Left colon (tissue), 2 donors: ENCODE results near the gene CD8B. TPM values are rescaled to one million over a fixed set of nuclear protein-coding genes. Genes with fewer than 3 reads are reported as not detected.

Experiments used
- ATAC-seq: fragments of 200-7000 bp; cut with Tn5 transposase; one replicate; pipeline ENCODE4 v1.9.1; 2020; ENCODE audit warnings: mild to moderate bottlenecking, moderate library complexity
- DNase-seq, 2 donors: peaks; one replicate each; pipeline ENCODE4 v3.0.0-alpha.2; 2020
- intact Hi-C, 2 donors: fragments of 100-400 bp; cut with DNase I in 1 of 2; cut with micrococcal nuclease in 1 of 2; formaldehyde crosslinking; loops; one replicate each; pipeline versions ENCODE4 v1.11.2 to v1.14.0; 2022; cut with DNase I, micrococcal nuclease
- total RNA-seq, 2 donors: library from RNA; stranded (reverse); fragmentation: NEBNext Ultra II Directional; extraction: Animal tissue kit (Norgen Biotek cat#: 25700); gene quantifications; one replicate each; pipeline ENCODE4 v1.2.1, GENCODE V29; 2021
- donor health status: DM: no; HTN: no; CAD: no.
- donor health status: DM: yes; HTN: yes; CAD: no.

CD8B gene
- total RNA-seq, 2 donors from 2014 or later: 1.3 TPM

DNA sequence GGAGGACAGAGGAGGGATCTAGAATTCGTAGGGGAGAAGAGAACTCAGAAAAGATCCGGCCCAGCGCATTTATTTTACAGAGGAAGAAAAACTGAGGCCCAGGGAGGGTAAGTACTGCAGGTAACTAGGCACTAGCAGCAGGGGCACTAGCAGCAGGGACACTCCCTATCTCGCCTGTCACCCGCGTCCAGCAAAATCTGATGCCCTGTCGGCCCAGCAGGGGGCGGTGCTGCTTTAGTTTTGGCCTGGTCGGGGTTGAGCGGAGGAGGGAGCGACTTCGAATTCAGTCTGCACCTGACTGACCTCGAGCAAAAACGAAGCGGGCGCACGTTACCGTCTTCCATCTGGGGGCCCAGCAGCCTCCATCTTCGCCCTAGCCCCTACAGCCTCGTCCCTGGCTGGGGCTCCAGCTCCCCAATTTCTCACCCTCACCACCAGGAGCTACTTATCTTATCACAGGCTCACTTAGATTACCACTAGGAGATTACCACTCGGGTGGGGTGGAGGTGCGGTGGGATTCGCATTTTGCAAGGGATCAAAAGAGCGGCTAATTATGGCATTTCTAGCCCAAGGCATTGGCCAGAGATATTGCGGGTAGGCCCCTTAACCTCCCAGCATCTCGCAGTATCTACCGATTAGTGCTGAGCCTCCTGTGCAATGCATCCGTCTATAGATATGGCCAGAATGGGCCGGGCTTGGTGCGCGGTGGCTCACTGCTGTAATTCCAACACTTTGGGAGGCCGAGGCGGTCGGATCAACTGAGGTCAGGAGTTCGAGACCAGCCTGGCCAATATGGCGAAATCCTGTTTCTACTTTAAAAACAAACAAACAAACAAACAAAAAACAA is 53.1 kb downstream of the CD8B start:
- ATAC-seq: peak; percentile 96
- intact Hi-C loops: no loop called here
- peak; percentile 83 to 88 for DNase-seq

DNA sequence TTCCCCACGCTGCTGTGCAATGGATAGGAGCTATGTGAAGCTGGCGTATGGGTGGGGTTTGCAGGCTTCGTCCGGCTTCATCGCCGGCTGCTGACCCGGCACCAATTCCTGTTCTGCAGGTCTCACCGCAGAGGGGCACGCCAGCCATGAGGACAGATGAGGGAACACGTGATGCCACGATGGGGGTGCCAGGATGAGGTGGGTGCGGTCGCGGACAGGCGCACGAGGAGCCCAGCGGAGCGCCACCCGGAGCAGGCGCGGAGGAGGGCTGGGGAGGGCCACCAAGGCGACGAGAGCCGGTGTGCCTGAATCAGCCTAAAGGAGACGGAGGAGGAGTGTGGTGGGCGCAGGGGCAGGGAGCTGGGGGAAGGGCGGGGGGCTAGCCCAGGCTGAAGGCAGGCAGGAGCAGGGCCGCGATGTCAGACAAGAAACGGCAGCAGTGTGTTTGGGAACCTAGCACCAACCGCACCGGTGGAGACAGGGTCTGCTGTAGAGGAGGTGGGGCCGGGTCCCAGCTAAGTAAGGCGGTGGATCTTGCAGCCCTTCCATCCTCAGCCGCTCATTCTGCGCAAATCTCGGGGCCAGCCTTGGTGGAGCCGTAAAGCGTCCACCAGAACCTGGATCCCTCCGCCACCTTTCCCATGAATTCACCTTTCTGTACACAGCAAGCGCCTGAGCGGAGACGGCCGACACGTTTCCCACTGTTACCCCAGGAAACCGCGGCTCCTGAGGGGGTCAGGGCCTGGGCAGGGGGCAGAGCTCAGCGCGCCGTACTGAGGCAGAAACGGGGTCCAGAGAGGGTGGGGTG is 54.0 kb downstream of the CD8B start:
- ATAC-seq (peak; percentile 71), DNase-seq (peak; percentile 65 to 76)
- intact Hi-C loops: no loop called here

DNA sequence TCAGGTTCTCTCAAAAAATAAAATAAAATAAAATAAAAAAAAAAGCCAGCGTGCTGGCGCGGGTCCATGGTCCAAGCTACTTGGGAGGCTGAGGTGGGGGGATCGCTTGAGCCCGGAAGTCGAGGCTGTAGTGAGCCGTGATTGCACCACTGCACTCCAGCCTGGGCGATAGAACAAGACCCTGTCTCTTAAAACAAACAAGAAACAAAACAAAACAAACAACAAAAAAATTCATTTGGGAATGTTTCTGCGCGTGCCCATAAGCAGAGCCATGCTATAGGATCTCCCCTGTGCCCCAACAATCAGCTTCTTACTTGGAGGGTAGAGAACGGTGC is 54.6 kb downstream of the CD8B start:
- ATAC-seq (no peak), DNase-seq (no peak)
- intact Hi-C loops: no loop called here

DNA sequence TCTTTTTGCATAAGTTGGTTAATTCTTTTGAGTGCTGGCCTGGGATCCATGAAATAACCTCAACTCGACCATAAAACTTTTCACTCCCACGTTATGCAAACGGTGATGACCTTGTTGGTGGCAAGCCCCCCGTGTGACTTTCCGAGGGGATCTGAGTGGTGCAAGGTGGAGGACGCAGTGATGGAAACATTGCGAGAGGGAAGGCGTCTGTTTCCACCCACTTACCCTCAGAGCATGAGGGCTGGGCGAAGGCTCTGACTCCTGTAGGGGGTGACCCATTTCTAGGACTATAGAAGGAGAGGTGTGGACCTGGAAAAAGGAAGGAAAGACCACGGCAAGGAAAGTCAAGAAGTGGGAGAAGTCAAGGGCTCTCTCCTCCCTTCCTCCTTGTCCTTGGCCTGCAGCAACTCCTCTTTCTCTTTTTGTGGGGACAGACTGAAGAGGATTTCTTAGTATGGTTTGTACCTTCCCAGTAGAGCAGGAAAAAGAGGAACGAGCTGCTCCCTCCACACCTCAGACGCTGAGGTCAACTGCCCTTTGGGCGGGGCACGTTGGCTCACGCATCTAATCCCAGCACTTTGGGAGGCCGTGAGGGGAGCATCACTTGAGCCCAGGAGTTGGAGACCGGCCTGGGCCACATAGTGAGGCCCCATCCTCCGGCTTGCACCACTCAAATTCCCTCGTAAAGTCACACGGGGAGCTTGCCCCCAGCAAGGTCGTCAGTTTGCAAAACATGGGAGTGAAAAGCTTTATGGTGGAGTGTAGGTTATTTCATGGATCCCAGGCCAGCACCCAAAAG is 55.4 kb downstream of the CD8B start:
- DNase-seq (no peak), ATAC-seq (no peak)
- intact Hi-C loops: no loop called here

DNA sequence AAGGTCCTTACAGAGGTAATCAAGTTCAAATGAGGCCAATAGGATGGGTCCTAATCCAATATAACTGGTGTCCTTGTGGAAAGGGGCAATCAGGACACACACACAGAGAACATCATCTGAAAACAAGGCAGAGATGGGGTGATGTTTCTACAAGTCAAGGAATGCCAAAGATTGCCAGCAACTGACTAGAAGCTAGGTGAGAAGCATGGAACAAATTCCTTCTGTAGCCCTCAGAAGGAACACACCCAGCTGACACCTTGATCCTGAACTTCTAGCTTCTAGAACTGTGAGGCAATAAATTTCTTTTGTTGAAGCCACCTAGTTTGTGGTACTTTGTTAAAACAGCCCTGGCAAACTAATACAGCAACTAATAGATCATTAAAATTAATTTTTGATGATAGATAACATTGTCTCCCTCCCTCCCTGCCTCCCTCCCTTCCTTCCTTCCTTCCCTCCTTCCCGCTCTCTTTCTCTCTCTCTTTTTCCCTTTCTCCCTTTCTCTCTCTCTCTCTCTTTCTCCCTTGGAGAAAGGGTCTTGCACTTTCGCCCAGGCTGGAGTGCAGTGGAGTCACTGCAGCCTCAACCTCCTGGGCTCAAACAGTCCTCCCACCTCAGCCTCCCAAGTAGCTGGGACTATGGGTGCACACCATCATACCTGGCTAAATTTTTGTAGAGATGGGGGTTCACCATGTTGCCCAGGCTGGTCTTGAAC is 60.7 kb downstream of the CD8B start:
- intact Hi-C loops: no loop called here
- ATAC-seq (no peak), DNase-seq (no peak)

DNA sequence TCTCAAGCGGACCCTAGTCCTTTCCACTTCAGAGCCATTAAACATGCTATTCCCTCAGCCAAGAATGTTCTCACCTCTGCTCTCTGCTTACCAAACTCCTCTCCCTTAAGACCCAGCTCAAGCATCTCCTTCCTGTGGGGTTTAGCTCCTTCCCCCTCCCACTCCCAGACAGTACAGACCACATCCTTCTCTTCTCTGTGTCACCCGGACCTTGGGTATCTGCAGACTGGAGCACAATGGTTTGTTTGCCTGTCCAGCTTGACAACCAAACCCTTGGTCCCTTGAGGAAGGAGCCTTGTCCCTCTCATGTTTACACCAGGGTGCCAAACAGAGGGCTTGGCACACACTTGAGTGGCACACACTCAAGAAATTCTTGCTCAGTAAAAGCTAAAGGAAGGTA is 66.8 kb downstream of the CD8B start:
- ATAC-seq: no peak
- intact Hi-C loops: no loop called here
- no peak for DNase-seq

DNA sequence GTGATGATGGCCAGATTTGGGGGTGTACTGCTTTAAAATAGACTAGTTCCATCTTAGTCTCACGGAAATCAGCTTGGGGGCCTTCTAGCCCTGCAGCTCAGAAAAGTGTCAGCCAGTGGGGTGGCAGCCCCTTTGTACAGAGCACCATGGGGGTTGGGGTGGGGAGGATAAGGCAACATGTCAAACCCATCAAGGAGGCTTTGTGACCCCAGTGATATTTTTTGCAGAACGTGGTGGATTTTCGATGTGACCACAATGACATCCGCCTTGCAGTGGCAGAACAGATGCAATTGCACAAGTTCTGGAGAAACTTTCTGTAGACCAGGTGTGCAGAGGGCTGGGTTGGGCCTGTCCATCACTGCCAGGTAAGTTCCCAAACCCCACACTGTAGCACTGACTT is 67.9 kb downstream of the CD8B start:
- ATAC-seq (no peak), DNase-seq (no peak)
- intact Hi-C loops: no loop called here

DNA sequence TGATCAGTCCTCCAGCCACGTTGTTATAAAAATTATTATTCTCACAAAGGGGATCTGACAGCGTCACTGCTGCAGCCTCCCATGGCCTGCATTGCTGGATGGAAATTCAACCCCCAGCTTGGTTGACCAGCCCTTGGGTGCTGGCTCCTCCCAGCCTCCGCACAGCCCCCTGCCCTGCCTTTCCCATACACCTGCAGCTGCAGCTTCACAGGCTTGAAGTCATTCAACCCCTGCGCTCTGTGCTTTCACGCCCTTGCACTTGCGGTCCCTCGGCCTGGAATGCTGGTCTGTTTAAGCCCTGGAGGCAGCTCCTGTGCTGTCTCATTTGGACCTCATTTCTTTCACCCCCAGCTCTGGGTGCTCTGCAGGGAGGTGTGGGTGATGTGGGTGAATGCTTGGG is 70.1 kb downstream of the CD8B start:
- ATAC-seq (no peak), DNase-seq (no peak)
- intact Hi-C loops: no loop called here

DNA sequence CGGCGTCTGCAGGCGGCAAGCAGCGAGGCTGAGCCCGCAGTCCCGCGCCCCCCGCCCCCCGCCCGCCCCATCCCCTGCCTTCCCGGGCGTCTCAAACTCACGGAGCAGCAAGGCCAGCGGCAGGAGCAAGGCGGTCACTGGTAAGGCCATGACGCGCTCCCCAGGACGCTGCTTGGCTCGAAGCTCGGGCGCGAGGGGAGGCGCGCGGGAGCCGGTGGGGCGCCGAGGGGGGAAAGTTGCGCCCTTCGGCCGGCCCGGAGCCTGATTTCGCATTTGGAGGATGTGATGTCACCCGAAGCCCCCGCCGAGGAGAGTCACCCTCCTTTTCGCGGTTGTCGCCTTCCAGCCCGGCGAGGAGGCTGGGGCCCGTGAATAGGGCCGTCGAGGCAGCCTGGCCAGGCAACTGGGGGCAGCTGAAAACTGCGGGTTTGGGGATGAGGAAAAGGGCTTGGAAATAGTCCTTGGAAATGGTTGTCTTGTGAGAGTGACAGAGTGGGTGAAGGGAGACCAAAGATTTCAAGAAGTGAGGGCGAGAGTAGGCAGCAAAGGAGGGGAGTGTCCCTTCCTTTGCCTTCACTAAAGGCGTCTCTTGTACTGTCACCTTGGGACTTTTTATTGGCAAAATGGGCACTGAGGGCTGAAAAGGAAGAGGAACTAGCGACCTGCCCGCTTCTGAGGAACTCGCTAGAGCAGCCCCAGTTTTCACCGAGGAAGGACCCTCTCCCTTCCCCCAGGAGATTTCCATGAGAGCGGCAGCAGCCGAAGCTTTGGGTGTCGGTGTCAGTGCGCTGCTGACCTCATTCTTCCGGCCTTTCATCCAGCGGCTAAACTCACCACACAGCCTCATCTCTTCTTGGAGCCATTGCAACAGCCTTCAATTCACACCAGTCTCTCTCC is 70.8 kb downstream of the CD8B start, which contains the start of gene CD8A:
Gene CD8A, minus strand, starts transcription at position 238 of the 897 bp plus-strand sequence. Its CDS starts 88 bp downstream, at position 150.
- ATAC-seq (peak; percentile 34), DNase-seq (no peak)
- intact Hi-C loops: no loop called here

DNA sequence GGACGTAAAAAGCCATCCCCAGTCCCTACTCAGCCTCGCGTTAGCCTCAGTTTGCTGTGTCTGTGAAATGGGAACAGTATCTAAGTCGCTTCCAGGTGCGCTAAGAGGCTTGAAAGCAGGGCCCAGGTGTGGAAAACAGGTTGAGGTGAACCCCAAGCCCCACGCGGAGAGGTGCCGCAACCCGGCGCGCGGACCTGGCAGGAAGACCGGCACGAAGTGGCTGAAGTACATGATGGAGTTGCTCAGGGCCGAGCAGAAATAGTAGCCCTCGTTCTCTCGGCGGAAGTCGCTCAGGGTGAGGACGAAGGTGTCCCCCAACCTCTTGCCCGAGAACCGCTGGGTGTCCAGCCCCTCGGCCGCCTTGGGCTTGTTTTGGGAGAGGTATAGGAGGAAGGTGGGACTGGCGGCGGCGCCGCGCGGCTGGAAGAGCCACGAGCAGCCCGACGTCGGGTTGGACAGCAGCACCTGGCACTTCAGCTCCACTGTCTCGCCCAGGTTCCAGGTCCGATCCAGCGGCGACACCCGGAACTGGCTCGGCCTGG is 71.5 kb downstream of the CD8B start:
- intact Hi-C loops: no loop called here
- no peak for ATAC-seq

DNA sequence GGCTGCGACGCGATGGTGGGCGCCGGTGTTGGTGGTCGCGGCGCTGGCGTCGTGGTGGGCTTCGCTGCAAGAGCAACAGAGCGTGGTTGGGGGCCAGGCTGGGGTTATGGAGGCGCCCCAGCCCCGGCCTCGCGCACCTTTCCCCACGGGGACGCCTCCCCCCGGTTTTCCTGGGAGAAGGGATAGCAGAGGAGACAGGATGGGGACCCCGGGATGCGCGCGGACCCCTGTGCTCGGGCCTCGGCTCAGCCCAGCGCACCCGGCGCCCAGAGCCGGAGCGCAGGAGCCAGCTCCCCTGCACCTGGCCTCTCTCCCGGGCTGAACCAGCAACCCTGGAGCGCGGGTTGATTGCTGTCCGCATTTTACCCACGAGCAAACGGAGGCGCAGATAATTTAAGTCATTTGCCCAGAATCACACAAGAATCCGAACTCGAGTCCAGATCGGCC is 72.0 kb downstream of the CD8B start:
- DNase-seq: no peak
- intact Hi-C loops: no loop called here
- ATAC-seq: no peak

More for the DNA sequence above, 71.5 kb downstream of the CD8B start:
- DNase-seq: no peak

DNA sequence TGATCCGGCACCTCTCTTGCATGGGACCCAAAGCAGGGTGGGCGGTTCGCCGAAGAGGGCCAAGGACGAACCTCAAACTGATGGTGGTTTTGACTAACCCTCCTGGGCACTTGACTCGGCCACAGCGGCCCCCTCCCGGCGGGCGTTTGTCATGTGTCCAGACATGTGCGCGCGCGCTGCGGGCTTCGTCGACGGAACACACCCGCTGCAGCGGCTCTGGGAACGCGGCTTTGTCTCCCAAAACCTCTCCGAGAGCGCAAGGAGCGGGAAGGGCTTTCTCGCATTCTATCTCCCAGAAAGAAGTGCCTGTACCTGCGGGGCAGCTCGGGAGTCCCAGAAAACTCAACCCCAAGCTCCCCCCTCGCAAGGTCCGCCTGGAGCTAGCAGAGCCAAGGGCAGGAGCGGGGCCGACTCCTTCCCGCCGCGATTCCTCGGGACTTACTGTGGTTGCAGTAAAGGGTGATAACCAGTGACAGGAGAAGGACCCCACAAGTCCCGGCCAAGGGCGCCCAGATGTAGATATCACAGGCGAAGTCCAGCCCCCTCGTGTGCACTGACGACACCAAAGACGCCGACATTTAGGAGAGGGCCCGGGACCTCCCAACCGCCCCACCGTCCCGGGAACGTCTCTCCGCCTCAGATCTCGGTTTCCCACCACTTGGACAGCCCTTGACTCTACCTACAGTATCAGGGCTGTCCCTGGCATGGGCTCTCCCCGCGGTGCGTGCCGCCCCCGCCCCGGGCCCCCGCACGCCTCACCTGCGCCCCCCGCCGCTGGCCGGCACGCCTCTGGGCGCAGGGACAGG is 72.6 kb downstream of the CD8B start:
- no peak for ATAC-seq
- intact Hi-C loops: no loop called here
- DNase-seq: no peak

DNA sequence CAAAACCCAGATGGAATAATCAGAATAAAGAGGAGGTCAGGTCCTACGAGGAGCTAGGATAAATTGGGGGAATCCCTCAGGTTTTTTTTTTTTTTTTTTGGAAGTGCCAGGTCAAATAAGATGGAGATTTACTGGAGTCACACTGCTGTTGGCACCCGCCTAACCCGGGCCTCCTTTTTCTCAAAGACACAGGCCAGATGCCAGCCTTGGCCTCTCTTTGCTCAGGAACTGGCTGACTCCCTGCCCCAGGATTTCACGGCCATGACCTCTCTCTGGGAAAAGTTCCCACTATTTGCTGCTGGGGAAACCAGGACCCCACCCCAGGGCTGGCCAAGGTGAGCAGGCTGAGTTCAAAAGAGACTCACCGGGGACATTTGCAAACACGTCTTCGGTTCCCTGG is 73.5 kb downstream of the CD8B start:
- intact Hi-C loops: no loop called here
- DNase-seq: no peak
- no peak for ATAC-seq

DNA sequence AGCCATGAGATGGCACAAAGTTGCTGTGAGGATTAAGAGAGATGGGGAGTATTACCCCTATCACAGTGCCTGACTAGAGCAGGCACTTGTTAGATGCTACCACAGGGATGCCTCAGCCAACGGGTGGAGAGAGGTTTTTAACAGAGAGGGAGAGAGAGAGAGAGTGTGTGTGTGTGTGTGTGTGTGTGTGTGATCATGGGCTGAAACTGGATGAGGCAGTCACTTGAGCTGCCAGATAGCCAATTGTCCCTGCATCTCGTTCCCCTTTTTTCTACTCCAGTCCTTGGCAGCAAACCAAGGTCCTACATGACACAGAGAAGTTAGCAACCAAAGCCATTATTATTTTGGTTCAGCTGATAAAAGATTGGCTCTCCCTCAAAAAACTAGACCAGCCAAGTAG is 74.0 kb downstream of the CD8B start:
- ATAC-seq (no peak), DNase-seq (no peak)
- intact Hi-C loops: no loop called here

DNA sequence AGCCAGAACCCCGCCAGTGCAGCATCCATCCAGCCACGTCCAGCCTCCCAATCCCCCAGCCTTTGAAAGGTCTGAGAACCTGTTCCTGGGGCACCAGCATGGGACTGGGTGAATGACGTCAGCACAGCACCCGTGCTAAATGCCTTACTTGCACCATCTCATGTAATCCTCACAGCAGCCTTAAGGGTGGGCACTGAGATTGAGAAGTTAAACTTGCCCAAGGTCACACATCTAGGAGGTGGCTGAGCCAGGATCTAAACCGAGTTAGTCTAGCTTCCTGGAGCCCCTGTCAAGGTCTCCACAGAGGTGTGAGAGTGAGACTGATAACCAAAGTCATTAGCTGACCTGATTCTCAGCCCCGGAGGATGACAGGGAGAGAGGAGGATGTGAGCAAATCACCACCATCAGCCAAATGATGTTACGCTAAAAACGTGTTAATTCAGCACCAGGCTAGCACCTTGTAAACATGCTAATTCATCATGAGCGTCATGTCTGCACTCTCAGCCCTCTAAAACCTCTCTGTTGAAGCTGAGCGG is 75.6 kb downstream of the CD8B start:
- ATAC-seq (no peak), DNase-seq (no peak)
- intact Hi-C loops: no loop called here

DNA sequence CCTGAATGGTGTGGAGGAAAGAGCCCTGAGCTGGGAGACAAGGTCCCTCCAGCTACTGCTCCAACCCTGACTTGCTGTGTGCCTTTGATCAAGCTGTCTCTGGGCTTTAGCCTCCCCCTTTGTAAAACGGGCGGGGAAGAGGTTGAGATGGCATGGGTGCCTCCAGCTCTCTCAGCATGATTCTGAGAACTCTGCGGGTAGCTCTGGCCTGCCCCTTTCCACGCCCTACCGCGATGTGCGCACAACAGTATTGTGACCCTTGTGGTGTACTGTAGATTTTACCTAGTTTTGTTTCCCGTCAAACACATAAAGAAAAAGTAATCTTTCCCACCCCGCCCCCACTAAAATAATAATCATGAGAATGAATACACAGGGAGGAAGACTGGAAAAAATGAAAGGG is 76.2 kb downstream of the CD8B start:
- intact Hi-C loops: no loop called here
- ATAC-seq (no peak), DNase-seq (no peak)
